Tibial nerve (tissue), 4 donors: ENCODE results near the gene RBM34. TPM values are rescaled to one million over a fixed set of nuclear protein-coding genes. Genes with fewer than 3 reads are reported as not detected.

ENCODE experiments used
- DNase-seq, 2 donors: peaks; one replicate each; pipeline ENCODE4 v3.0.0-alpha.2; 2019; ENCODE audit warnings: low spot score in 2 of 2
- H3K27ac ChIP-seq, 4 donors: fragments of 200-600 bp; sonication (generic) in 3 of 4; one replicate each; pipeline ENCODE4 v1.5.1; 2017 to 2019; ENCODE audit warnings: mild to moderate bottlenecking in 1 of 4
- H3K27me3 ChIP-seq, 2 donors: fragments of 200-600 bp; sonication (generic) in 1 of 2; one replicate each; pipeline versions ENCODE4 v1.5.1 to v1.6.0; 2017 to 2019
- H3K36me3 ChIP-seq, 3 donors: fragments of 200-600 bp; sonication (generic); one replicate each; pipeline ENCODE4 v1.5.1; 2018 to 2019
- H3K4me1 ChIP-seq, 4 donors: fragments of 200-600 bp; sonication (generic) in 3 of 4; one replicate each; pipeline ENCODE4 v1.5.1; 2017 to 2019
- H3K4me3 ChIP-seq, 4 donors: fragments of 200-600 bp; sonication (generic) in 3 of 4; one replicate each; pipeline ENCODE4 v1.5.1; 2017 to 2019; ENCODE audit warnings: mild to moderate bottlenecking in 1 of 4, moderate library complexity in 1 of 4
- H3K9me3 ChIP-seq, 4 donors: fragments of 200-600 bp; sonication (generic) in 3 of 4; one replicate each; pipeline ENCODE4 v1.5.1; 2017 to 2019
- CTCF ChIP-seq, 5 experiments: fragments of 200-600 bp in 3 of 5; fragments of 450-650 bp in 2 of 5; sonication (generic) in 3 of 5; IDR thresholded peaks; one replicate each; pipeline ENCODE4 v1.5.1; 2016 to 2019; ENCODE audit warnings: antibody characterized with exemption in 5 of 5, mild to moderate bottlenecking in 3 of 5, moderate library complexity in 2 of 5
- EP300 ChIP-seq, 2 donors: sonication (generic); formaldehyde crosslinking; IDR thresholded peaks; one replicate each; pipeline ENCODE4 v1.6.1; 2017; ENCODE audit warnings: antibody characterized with exemption in 2 of 2, mild to moderate bottlenecking in 1 of 2
- POLR2A ChIP-seq, 2 donors: fragments of 450-650 bp; IDR thresholded peaks; one replicate each; pipeline ENCODE4 v1.6.1; 2017; ENCODE audit warnings: antibody characterized with exemption in 2 of 2, mild to moderate bottlenecking in 2 of 2, moderate library complexity in 2 of 2
- WGBS, 2 donors: methylation state at CpG; one replicate each; pipeline ENCODE4 v1.1.5; 2018; 5-methylcytosine and 5-hydroxymethylcytosine counted together
- total RNA-seq, 4 donors: library from RNA; depleted of rRNA; stranded (reverse); fragments of >200 nt; gene quantifications; one replicate each; pipeline ENCODE4 v1.1.0, GENCODE V29; 2016

The RBM34 gene
- total RNA-seq, 4 donors from 2014 or later: 47.4 to 92.5 (median 51.2) TPM

- no peak for DNase-seq
Observed at GRCh38 chr1:235181561-235182245, 20.7 kb upstream of the RBM34 start.

GRCh38 chr1:235180916-235181460 is 19.9 kb upstream of the RBM34 start:
- no peak for DNase-seq
- Histone ChIP-seq H3K27ac (no peak overlapping the region), H3K4me1 (no peaks in the 10 kb centered on the region), H3K9me3 (no peaks in the 10 kb centered on the region), H3K36me3 (peaks cover 0 to 54% (median 12%) of the 10 kb centered on the region in 3 donors), H3K27me3 (no peaks in the 10 kb centered on the region), H3K4me3 (no peak overlapping the region)
- WGBS, 2 donors: 87 to 90% methylated on average over 5 of the region's 5 CpGs
- TF ChIP-seq EP300 (IDR thresholded peaks at IDR 0.05) (no peak), POLR2A (IDR thresholded peaks at IDR 0.05) (no peak), CTCF (IDR thresholded peaks at IDR 0.05) (no peak)

More at GRCh38 chr1:235181561-235182245, 20.7 kb upstream of the RBM34 start:
- H3K27ac ChIP-seq: no peak overlapping the region
- H3K9me3 ChIP-seq: no peaks in the 10 kb centered on the region
- H3K27me3 ChIP-seq: no peaks in the 10 kb centered on the region
- TF ChIP-seq POLR2A (IDR thresholded peaks at IDR 0.05) (no peak), EP300 (IDR thresholded peaks at IDR 0.05) (no peak), CTCF (IDR thresholded peaks at IDR 0.05) (no peak)
- no peaks in the 10 kb centered on the region for H3K4me1 ChIP-seq
- 86% methylated on average over 8 of the region's 8 CpGs for WGBS, 2 donors
- peaks cover 0 to 54% (median 8%) of the 10 kb centered on the region in 3 donors for H3K36me3 ChIP-seq
- H3K4me3 ChIP-seq: no peak overlapping the region

- H3K36me3 ChIP-seq: peaks cover 0 to 63% (median 18%) of the 10 kb centered on the region in 3 donors
- TF ChIP-seq POLR2A (IDR thresholded peaks at IDR 0.05) (no peak), CTCF (IDR thresholded peaks at IDR 0.05) (no peak), EP300 (IDR thresholded peaks at IDR 0.05) (no peak)
Observed at GRCh38 chr1:235176486-235176885, 15.4 kb upstream of the RBM34 start.

GRCh38 chr1:235169986-235170385 is 8.9 kb upstream of the RBM34 start:
- Histone ChIP-seq H3K4me3 (no peak overlapping the region), H3K36me3 (peaks cover 0 to 70% (median 6%) of the 10 kb centered on the region in 3 donors), H3K9me3 (no peaks in the 10 kb centered on the region), H3K4me1 (no peaks in the 10 kb centered on the region), H3K27ac (no peak overlapping the region), H3K27me3 (no peaks in the 10 kb centered on the region)
- no peak for TF ChIP-seq POLR2A (IDR thresholded peaks at IDR 0.05)
- TF ChIP-seq CTCF (IDR thresholded peaks at IDR 0.05): no peak
- no peak for TF ChIP-seq EP300 (IDR thresholded peaks at IDR 0.05)
- no peak for DNase-seq

More at GRCh38 chr1:235176486-235176885, 15.4 kb upstream of the RBM34 start:
- 70% methylated on average over 7 of the region's 7 CpGs for WGBS, 2 donors
- Histone ChIP-seq H3K4me3 (no peak overlapping the region), H3K27ac (no peak overlapping the region), H3K9me3 (no peaks in the 10 kb centered on the region), H3K4me1 (no peaks in the 10 kb centered on the region), H3K27me3 (no peaks in the 10 kb centered on the region)
- no peak for DNase-seq

GRCh38 chr1:235168375-235168774 is 7.3 kb upstream of the RBM34 start:
- H3K36me3 ChIP-seq: peaks cover 0 to 56% (median 0%) of the 10 kb centered on the region in 3 donors
- no peaks in the 10 kb centered on the region for H3K4me1 ChIP-seq
- no peak overlapping the region for H3K27ac ChIP-seq
- TF ChIP-seq EP300 (IDR thresholded peaks at IDR 0.05) (no peak), POLR2A (IDR thresholded peaks at IDR 0.05) (no peak), CTCF (IDR thresholded peaks at IDR 0.05) (no peak)
- WGBS, 2 donors: 91% methylated on average over 3 of the region's 3 CpGs
- no peaks in the 10 kb centered on the region for H3K9me3 ChIP-seq
- DNase-seq: no peak
- H3K27me3 ChIP-seq: no peaks in the 10 kb centered on the region
- no peak overlapping the region for H3K4me3 ChIP-seq
